Activated CD8-positive, alpha-beta memory T cell treated with anti-CD3 and anti-CD28 coated beads for 4 hours (primary cell): Measurements from ENCODE around the gene MAGEA3.
"Not testable (repeated sequence)": the region's sequence is repeated elsewhere in the genome, so short reads cannot be mapped to it uniquely, and the experiment has no call there.

ENCODE experiments used
- DNase-seq, 2 donors: peaks; one replicate each; pipeline ENCODE4 v3.0.0-alpha.2; 2020; ENCODE audit warnings: low read depth in 2 of 2

MAGEA3 gene

GRCh38 chrX:152697952-152698931 is at the start of gene MAGEA3:
MAGEA3 (plus strand) TSS chrX:152698794; CDS start chrX:152700833, 2,039 bp downstream.
- not testable (repeated sequence) for DNase-seq

GRCh38 chrX:152652060-152652459 is 46.5 kb upstream of the MAGEA3 start:
- no peak for DNase-seq

- no peak for DNase-seq
Measured at GRCh38 chrX:152652467-152652866, 46.1 kb upstream of the MAGEA3 start.

DNA sequence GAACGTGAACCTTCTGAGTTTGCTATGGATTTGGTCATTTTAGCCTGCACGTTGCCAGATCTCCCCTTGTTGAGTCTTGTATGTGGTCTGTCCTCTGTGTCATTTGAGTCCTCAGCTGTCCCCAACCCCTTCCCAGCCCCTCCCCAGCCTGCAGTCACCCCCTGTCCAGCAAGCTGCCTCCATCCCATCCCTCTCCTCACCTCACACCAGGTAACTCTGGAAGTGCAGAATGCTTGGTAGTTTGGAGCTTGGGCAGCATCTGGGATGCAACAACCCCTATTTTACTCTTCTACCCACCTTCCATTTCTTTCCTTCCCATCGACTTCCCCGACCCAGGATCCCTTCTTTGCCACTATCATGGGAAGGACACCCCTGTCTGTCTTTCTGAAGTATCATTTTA is 42.5 kb upstream of the MAGEA3 start:
- DNase-seq = no peak

GRCh38 chrX:152656890-152657289 is 41.7 kb upstream of the MAGEA3 start:
- DNase-seq = no peak

GRCh38 chrX:152658302-152658701 is 40.3 kb upstream of the MAGEA3 start:
- no peak for DNase-seq

- DNase-seq = no peak
Measured at GRCh38 chrX:152663086-152663485, 35.5 kb upstream of the MAGEA3 start.

DNA sequence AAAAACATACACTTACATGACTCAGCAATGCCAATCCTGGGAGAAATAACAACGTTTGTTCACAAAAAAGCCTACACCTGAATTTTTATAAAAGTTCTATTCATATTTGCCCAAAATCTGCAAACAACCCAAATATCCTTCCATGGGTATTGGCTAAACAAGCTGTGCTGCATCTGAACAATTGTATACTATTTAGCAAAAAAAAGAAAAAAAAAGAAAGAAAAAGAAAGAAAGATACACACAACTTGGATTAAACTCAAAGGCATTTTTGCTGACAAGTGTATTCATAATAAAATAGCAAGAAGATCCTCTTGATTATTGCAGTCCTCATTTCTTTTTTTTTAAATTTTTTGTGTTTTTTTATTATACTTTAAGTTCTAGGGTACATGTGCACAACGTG is 24.5 kb upstream of the MAGEA3 start:
- DNase-seq = no peak

DNA sequence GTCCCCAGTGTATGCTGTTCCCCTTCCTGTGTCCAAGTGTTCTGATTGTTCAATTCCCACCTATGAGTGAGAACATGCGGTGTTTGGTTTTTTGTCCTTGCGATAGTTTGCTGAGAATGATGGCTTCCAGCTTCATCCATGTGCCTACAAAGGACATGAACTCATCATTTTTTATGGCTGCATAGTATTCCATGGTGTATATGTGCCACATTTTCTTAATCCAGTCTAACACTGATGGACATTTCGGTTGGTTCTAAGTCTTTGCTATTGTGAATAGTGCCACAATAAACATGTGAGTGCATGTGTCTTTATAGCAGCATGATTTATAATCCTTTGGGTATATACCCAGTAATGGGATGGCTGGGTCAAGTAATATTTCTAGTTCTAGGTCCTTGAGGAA is 23.9 kb upstream of the MAGEA3 start:
- DNase-seq = not testable (repeated sequence)

- not testable (repeated sequence) for DNase-seq
Measured at GRCh38 chrX:152681012-152681411, 17.6 kb upstream of the MAGEA3 start.

- DNase-seq = not testable (repeated sequence)
Measured at GRCh38 chrX:152700390-152700789, 1.8 kb downstream of the MAGEA3 start.

DNA sequence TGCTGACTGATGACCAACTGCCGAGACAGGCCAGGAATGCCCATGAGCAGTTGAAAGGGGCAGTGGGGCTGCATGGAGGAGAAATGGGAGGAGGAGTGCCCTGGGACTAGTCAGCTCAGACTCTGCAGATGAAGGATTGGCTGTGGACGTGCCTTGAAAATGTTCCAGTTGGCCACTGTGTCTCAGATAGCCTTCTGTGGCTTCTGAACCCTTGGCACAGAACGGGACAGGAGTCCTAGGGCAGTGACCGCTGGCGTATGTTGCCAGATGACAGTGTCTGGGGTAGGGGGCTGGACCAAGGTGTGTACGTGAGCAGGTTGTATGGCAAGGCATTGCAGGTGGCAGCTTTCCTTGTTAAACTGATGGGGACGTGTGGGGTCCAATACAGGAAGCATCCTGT is 7.9 kb downstream of the MAGEA3 start:
- not testable (repeated sequence) for DNase-seq

GRCh38 chrX:152709173-152709572 is 10.6 kb downstream of the MAGEA3 start, which contains the start of gene CSAG2:
CSAG2 (minus strand) TSS chrX:152709273; CDS start chrX:152709112, 161 bp downstream.
- DNase-seq = not testable (repeated sequence)

- not testable (repeated sequence) for DNase-seq
Measured at GRCh38 chrX:152713195-152713594, 14.6 kb downstream of the MAGEA3 start.

- not testable (repeated sequence) for DNase-seq
Measured at GRCh38 chrX:152713815-152714787, 15.5 kb downstream of the MAGEA3 start, which contains the start of gene MAGEA2B. MAGEA2B (plus strand) TSS chrX:152714628; CDS start chrX:152717107, 2,479 bp downstream.

- no peak for DNase-seq
Measured at GRCh38 chrX:152725409-152725808, 26.8 kb downstream of the MAGEA3 start.

GRCh38 chrX:152733261-152733975 is 34.8 kb downstream of the MAGEA3 start, which contains the start of the genes CSAG1 and MAGEA12:
CSAG1 (minus strand) TSS chrX:152733721; CDS start chrX:152732460, 1,261 bp downstream.
MAGEA12 (plus strand) TSS chrX:152733757; CDS start chrX:152736162, 2,405 bp downstream.
- DNase-seq = no peak

DNA sequence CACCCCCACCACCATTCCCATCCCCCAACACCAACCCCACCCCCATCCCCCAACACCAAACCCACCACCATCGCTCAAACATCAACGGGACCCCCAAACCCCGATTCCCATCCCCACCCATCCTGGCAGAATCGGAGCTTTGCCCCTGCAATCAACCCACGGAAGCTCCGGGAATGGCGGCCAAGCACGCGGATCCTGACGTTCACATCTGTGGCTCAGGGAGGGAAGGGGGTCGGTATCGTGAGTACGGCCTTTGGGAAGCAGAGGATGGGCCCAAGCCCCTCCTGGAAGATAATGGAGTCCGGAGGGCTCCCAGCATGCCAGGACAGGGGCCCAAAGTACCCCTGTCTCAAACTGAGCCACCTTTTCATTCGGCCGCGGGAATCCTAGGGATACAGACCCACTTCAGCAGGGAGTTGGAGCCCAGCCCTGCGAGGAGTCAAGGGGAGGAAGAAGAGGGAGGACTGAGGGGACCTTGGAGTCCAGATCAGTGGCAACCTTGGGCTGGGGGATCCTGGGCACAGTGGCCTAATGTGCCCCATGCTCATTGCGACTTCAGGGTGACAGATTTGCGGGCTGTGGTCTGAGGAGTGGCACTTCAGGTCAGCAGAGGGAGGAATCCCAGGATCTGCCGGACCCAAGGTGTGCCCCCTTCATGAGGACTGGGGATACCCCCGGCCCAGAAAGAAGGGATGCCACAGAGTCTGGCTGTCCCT is 35.7 kb downstream of the MAGEA3 start:
- DNase-seq = not testable (repeated sequence)

- no peak for DNase-seq
Measured at GRCh38 chrX:152735101-152735500, 36.5 kb downstream of the MAGEA3 start.

DNA sequence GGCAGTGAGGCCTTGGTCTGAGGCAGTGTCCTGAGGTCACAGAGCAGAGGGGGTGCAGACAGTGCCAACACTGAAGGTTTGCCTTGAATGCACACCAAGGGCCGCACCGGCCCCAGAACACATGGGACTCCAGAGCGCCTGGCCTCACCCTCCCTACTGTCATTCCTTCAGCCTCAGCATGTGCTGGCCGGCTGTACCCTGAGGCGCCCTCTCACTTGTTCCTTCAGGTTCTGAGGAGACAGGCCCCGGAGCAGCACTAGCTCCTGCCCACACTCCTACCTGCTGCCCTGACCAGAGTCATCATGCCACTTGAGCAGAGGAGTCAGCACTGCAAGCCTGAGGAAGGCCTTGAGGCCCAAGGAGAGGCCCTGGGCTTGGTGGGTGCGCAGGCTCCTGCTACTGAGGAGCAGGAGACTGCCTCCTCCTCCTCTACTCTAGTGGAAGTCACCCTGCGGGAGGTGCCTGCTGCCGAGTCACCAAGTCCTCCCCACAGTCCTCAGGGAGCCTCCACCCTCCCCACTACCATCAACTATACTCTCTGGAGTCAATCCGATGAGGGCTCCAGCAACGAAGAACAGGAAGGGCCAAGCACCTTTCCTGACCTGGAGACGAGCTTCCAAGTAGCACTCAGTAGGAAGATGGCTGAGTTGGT is 37.4 kb downstream of the MAGEA3 start:
- DNase-seq = no peak
